ENCODE results near the gene CLCN5. TPM values are rescaled to one million over a fixed set of nuclear protein-coding genes. Genes with fewer than 3 reads are reported as not detected.

Gene CLCN5
- total and polyA plus RNA-seq, 10 of the 15 experiments (the other 5 are each of a cell fraction or from before 2014, with no cell fraction given) = 0.33 to 3.8 (median 2.6) TPM

DNA sequence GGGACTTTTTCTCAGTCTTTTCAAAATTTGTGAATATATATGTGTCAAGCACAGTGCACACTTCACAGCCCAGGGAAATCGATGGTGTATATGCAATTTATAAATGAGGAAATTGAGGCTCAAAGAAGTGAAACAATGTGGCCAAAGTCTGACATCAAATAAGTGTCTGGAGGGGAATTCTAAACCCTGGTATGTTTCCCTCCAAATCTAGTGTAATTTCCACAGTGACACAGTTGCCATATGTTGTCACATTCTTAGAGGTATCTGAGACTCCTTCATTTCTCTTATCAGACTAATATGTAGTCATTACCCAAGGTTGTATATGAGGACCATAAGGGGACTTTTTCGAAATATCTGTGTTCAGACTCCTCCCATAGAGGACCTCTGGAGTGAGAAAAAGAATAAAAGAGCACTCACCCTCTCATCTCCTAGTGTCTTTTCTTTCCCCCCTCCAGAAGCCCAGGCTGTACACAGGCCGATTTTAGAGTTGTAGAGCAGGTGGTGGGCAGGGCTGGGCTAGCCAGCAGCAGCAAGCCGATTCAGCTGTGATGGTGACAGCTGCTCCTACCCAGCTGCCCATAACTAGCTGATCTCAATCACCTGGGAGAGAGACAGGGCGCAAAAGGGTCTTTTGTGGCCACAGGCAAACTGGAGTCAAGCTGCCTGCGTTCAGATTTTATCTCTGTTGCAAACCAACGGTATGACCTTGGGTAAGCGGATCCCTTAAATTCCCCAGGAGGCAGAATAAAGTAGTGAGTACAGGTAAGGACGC is 55.1 kb downstream of the CLCN5 start:
- Histone ChIP-seq H3K27ac (ENCODE audit: control insufficient read depth, insufficient read depth) (no peak overlapping the region; the same call in 1 of the 2 replicates), H3K9me3 (replicated peaks; ENCODE audit: control insufficient read depth, insufficient read depth, low read length) (no peaks in the 10 kb centered on the region), H3K79me2 (ENCODE audit: control insufficient read depth, insufficient read depth, low read length) (no peaks in the 10 kb centered on the region), H3K36me3 (ENCODE audit: control insufficient read depth in 2 of 2, insufficient read depth in 2 of 2, low read length in 1 of 2) (no peaks in the 10 kb centered on the region), H3K27me3 (replicated peaks in 1 of 2; ENCODE audit: control insufficient read depth in 2 of 2, insufficient read depth in 2 of 2, low read length in 1 of 2) (no peaks in the 10 kb centered on the region), H4K20me1 (ENCODE audit: control insufficient read depth, insufficient read depth) (no peaks in the 10 kb centered on the region), H3K4me3 (no peak overlapping the region), H2AFZ (ENCODE audit: control insufficient read depth, low read depth, low read length) (no peak overlapping the region), H3K4me1 (ENCODE audit: control insufficient read depth, insufficient read depth, low read length) (no peaks in the 10 kb centered on the region), H3K4me2 (ENCODE audit: control insufficient read depth, insufficient read depth) (no peak overlapping the region), H3K9ac (ENCODE audit: control insufficient read depth, insufficient read depth, low read length) (no peak overlapping the region)
- no peak for TF ChIP-seq CREM (IDR thresholded peaks at IDR 0.05; ENCODE audit: low read depth)
- TF ChIP-seq, protein P1, sequence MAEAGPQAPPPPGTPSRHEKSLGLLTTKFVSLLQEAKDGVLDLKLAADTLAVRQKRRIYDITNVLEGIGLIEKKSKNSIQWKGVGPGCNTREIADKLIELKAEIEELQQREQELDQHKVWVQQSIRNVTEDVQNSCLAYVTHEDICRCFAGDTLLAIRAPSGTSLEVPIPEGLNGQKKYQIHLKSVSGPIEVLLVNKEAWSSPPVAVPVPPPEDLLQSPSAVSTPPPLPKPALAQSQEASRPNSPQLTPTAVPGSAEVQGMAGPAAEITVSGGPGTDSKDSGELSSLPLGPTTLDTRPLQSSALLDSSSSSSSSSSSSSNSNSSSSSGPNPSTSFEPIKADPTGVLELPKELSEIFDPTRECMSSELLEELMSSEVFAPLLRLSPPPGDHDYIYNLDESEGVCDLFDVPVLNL (IDR thresholded peaks at IDR 0.05; ENCODE audit: low read depth, low read length) = no peak
- TF ChIP-seq, protein P2, sequence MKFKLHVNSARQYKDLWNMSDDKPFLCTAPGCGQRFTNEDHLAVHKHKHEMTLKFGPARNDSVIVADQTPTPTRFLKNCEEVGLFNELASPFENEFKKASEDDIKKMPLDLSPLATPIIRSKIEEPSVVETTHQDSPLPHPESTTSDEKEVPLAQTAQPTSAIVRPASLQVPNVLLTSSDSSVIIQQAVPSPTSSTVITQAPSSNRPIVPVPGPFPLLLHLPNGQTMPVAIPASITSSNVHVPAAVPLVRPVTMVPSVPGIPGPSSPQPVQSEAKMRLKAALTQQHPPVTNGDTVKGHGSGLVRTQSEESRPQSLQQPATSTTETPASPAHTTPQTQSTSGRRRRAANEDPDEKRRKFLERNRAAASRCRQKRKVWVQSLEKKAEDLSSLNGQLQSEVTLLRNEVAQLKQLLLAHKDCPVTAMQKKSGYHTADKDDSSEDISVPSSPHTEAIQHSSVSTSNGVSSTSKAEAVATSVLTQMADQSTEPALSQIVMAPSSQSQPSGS (IDR thresholded peaks at IDR 0.05; ENCODE audit: low read length) = no peak
- TF ChIP-seq ATF7 (IDR thresholded peaks at IDR 0.05; ENCODE audit: low read depth) = no peak
- TF ChIP-seq, protein P3, sequence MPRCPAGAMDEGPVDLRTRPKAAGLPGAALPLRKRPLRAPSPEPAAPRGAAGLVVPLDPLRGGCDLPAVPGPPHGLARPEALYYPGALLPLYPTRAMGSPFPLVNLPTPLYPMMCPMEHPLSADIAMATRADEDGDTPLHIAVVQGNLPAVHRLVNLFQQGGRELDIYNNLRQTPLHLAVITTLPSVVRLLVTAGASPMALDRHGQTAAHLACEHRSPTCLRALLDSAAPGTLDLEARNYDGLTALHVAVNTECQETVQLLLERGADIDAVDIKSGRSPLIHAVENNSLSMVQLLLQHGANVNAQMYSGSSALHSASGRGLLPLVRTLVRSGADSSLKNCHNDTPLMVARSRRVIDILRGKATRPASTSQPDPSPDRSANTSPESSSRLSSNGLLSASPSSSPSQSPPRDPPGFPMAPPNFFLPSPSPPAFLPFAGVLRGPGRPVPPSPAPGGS (IDR thresholded peaks at IDR 0.05; ENCODE audit: borderline replicate concordance, insufficient read depth, low read depth, low read length, poor library complexity, severe bottlenecking) = no peak
- TF ChIP-seq HDAC6 (IDR thresholded peaks at IDR 0.05; ENCODE audit: unreplicated experiment) = no peak
- TF ChIP-seq, protein P4, sequence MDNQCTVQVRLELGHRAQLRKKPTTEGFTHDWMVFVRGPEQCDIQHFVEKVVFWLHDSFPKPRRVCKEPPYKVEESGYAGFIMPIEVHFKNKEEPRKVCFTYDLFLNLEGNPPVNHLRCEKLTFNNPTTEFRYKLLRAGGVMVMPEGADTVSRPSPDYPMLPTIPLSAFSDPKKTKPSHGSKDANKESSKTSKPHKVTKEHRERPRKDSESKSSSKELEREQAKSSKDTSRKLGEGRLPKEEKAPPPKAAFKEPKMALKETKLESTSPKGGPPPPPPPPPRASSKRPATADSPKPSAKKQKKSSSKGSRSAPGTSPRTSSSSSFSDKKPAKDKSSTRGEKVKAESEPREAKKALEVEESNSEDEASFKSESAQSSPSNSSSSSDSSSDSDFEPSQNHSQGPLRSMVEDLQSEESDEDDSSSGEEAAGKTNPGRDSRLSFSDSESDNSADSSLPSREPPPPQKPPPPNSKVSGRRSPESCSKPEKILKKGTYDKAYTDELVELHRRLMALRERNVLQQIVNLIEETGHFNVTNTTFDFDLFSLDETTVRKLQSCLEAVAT (IDR thresholded peaks at IDR 0.05) = peak; percentile 32; the same call in 1 of the 2 replicates
- TF ChIP-seq, protein P5, sequence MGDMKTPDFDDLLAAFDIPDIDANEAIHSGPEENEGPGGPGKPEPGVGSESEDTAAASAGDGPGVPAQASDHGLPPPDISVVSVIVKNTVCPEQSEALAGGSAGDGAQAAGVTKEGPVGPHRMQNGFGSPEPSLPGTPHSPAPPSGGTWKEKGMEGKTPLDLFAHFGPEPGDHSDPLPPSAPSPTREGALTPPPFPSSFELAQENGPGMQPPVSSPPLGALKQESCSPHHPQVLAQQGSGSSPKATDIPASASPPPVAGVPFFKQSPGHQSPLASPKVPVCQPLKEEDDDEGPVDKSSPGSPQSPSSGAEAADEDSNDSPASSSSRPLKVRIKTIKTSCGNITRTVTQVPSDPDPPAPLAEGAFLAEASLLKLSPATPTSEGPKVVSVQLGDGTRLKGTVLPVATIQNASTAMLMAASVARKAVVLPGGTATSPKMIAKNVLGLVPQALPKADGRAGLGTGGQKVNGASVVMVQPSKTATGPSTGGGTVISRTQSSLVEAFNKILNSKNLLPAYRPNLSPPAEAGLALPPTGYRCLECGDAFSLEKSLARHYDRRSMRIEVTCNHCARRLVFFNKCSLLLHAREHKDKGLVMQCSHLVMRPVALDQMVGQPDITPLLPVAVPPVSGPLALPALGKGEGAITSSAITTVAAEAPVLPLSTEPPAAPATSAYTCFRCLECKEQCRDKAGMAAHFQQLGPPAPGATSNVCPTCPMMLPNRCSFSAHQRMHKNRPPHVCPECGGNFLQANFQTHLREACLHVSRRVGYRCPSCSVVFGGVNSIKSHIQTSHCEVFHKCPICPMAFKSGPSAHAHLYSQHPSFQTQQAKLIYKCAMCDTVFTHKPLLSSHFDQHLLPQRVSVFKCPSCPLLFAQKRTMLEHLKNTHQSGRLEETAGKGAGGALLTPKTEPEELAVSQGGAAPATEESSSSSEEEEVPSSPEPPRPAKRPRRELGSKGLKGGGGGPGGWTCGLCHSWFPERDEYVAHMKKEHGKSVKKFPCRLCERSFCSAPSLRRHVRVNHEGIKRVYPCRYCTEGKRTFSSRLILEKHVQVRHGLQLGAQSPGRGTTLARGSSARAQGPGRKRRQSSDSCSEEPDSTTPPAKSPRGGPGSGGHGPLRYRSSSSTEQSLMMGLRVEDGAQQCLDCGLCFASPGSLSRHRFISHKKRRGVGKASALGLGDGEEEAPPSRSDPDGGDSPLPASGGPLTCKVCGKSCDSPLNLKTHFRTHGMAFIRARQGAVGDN (IDR thresholded peaks at IDR 0.05) = no peak
- DNase-seq (ENCODE audit: low read depth, low spot score) (peak; percentile 1), FAIRE-seq (no peak), ATAC-seq (peak; percentile 82)
- ChIA-PET CTCF (interaction anchor here (1.7 kb wide), 1 partner anchor 93 kb away, joined by 5 read pairs; no protein-coding TSS in a partner anchor), RAD21 (ENCODE audit: unreplicated experiment) (interaction anchor here (1.2 kb wide), 1 partner anchor 55 kb away, joined by 4 read pairs; the partner anchor contains the start of gene CLCN5), POLR2A (interaction anchor here (0.8 kb wide), 1 partner anchor 55 kb away, joined by 3 read pairs; the partner anchor contains the start of gene CLCN5), SMC1A (ENCODE audit: uncharacterized antibody, unreplicated experiment) (interaction anchor here (0.9 to 2.9 kb wide), 2 partner anchors 23 to 54 kb away, joined by 4 to 10 read pairs; no protein-coding TSS in a partner anchor)
- whole genome bisulfite sequencing (ENCODE audit: insufficient coverage, insufficient replicate concordance, low lambda C conversion rate, missing lambda C conversion rate) = 32% methylated on average over 9 of the region's 9 CpGs
- intact Hi-C loops (cut with micrococcal nuclease; ENCODE audit: unreplicated experiment) (loop anchor here (1.0 kb wide), 1 partner anchor 13 kb away; no protein-coding TSS in a partner anchor), in situ Hi-C loops (cut with MboI) (no loop called here)
- BruUV-seq (replicated peaks) = no TSS peak
